Stimulated activated CD8-positive, alpha-beta memory T cell treated with anti-CD3 and anti-CD28 coated beads, Interleukin-15, amount 100 ng/mL, for 48 hours (primary cell): ENCODE measurements around the gene RASGRP1.

Source experiments
- DNase-seq, 2 donors: peaks; one replicate each; pipeline ENCODE4 v3.0.0-alpha.2; 2020; ENCODE audit warnings: low read depth in 2 of 2

The RASGRP1 gene

GRCh38 chr15:38506997-38507396 is 57.6 kb downstream of the RASGRP1 start:
- no peak for DNase-seq

DNA sequence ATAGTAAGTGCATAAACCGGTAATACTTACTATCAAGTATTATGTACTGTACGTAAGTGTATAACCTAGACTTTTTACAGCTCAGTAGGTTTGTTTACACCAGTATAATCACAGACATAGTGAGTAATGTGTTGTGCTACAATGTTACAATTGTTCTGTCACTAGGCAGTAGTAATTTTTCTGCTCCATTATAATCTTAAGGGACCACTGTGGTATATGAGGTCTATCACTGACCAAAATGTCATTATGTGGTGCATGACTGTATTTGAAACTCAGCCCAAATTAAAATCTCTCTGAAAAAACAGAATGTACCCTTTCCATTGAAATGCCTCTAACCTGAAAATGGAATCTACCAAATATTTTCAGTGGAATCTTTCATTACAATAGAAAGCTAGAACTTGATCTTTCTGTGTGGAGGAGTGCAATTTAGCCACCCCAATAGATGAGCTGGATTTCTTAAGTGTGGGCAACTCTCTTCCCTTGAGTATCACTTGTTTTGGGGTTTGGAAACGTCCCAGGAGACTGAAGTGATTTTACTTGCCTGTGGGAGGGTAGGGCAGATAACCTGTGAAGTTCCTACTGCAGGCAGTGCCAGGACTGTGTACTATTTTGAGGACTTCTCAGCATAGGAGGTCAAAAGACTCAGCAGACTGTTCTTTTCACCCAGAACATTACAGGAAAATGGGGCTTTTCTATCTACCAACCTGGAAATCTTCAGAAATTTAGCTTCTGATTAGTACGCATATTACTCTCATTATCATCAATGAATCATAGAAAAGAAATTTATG is 59.7 kb downstream of the RASGRP1 start:
- DNase-seq = no peak

GRCh38 chr15:38503496-38503895 is 61.1 kb downstream of the RASGRP1 start:
- DNase-seq = no peak

GRCh38 chr15:38499651-38500050 is 65.0 kb downstream of the RASGRP1 start:
- no peak for DNase-seq

DNA sequence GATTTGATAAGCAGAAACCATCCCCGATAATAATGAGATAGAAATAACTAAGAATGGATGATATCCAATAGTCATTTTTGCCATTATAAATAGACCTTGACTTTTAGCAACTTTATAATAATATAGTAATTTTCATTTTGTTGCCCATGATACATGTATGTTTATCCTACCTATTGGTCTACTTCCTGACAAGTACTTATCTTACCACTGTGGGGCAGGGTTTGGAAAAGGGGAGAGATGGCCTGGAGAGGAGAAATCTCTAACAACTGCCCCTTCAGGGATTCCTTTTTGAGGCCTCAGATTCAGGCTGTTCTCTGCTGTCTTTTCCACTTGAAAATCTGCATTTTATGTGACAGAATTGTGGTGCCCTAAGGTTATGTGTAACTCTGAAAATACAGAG is 68.5 kb downstream of the RASGRP1 start:
- DNase-seq = no peak

- DNase-seq = no peak
These were observed 74.2 kb downstream of the RASGRP1 start for GRCh38 chr15:38490242-38490922.

DNA sequence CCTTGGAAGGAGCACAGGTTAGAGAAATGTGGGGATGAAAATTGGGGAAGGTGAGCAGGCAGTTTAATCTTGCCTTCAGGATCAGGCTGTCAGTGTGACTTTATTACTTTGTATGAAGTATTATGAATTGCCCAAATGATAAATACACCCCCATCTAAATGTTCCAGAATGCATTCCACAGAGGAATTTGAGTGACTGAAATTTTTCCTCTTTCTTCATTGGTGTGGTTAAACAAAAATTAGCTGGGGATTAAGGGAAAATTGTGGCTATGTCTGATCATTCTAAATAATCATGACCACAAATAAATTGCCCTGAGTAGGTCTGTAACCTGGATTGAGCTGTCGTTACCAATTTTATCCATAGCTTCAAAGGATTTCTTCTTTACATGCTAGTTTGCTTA is 77.2 kb downstream of the RASGRP1 start:
- DNase-seq = no peak

DNA sequence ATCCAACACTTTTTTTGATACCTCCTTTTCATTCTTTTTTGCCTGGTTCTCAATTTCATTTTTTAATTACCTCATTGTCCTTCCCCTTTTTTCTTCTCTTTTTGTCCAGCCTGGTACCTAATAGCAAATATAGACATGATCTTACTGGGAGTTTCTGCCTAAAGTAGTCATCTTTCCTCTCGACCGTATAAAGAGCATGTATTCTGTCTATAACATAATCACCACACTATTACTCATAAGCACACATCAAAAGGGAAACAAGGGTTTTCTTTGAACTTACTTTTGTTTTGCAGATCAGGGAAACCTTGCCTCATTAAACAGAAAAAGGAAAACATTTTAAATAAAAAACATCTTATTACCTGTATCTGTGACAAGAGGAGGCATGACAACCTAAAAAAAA is 77.7 kb downstream of the RASGRP1 start:
- DNase-seq = no peak

GRCh38 chr15:38482572-38482971 is 82.0 kb downstream of the RASGRP1 start:
- no peak for DNase-seq

DNA sequence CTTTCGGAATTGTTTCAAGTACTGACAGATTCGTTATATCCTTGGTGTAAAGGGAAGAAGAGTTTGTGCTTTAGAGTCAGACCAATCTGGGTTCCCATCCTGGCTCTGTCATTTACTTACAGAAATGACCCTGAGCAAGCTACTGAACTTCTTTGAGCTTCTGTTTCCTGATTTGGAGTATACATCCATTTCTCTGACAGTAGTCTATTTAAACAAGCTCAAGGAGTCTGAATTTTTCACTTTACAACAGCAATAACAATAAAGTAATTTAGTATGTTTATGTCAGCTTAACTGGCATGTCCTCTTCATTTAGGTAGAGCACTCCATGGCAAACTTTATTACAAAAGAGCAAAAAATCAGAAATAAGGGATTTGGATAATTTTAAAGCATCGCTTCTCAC is 82.9 kb downstream of the RASGRP1 start:
- DNase-seq = no peak

GRCh38 chr15:38481113-38481512 is 83.5 kb downstream of the RASGRP1 start:
- DNase-seq = no peak

DNA sequence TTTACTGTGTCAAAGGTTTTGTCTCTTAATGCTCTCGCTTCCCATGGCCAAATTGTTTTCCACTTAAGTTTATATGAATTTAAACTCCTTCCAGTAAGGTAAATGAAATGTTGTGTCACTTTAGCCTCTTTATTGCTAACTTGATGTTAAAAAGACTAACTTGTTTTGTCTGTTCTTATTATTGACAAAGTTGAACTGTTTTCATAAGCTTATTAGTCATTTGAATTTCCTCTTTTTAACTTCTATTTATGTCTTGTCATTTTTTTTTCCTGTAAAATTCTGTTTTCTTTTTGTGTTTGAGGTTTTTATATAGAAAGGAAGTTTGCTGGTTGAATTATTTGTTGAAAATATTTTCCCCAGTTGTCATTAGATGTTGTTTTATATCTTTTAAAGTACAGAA is 84.9 kb downstream of the RASGRP1 start:
- no peak for DNase-seq

DNA sequence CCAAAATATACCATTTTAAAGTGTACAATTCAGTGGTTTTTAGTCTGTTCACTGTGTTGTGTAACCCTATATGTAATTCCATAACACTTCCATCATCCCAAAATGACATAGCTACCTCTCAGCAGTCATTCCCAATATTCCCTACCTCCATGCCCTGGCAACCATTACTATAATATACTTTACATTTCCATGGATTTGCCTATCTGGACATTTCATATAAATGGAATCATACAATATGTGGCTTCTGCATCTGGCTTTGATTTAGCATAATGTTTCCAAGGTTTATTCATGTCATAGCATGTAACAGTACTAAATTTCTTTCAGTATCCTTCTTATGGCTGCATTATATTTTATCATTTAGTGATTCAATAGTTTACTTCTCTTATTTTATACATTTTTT is 85.3 kb downstream of the RASGRP1 start:
- DNase-seq = no peak

DNA sequence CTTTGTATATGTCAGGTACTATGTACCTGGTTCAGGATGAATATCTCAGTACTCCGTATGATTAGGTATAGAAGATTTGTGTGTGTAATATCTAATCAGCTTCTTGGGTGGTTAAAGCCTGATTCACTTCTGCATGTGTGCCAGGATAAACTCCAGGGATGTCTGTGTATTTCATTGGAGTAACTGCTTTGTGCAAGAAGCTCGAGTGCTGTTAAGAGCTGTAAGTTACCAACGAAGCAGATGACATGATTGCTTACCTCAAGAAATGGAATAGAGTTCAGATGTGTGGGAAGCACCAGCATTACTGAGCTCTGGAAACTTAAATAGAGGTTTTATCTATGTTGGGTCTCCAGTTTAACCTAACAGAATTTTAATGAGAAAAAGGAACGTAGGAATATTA is 87.0 kb downstream of the RASGRP1 start:
- no peak for DNase-seq

GRCh38 chr15:38476120-38476519 is 88.5 kb downstream of the RASGRP1 start:
- no peak for DNase-seq

DNA sequence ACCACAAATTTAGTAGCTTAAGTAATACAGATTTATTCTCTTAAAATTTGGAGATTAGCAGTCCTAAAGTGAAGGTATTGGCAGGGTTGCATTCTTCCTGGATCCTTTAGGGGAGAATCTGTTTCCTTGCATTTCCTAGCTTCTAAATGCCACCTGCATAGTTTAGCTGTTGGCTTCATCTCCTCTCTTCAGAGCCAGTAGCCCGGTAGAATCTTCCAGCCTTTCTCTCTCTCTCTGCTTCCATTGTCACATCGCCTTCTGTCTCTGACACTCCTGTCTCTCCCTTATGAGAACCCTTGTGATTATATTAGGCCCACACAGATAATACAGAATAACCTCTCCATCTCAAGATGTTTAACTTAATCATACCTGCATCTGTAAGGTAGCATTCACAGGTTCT is 89.3 kb downstream of the RASGRP1 start:
- DNase-seq = no peak

GRCh38 chr15:38474155-38474757 is 90.4 kb downstream of the RASGRP1 start:
- DNase-seq = no peak

DNA sequence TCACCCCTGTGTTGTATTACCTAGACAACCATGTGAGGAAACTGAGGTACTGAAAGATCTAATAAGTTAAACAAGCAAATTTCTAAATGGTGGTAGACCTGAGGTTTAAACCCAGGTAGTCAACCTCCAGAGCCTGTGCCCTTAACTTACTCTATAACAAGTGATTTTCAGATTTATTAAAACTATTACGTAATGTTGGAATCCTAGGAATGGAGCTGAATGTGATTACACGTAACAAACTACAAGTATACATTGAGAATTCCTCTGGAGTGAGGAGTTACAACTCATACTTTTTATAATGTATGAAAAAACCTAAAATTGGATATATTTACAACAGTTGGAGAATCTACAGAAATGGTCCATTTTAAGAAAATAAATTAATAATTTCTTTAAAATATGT is 92.6 kb downstream of the RASGRP1 start:
- no peak for DNase-seq

GRCh38 chr15:38470816-38471215 is 93.8 kb downstream of the RASGRP1 start:
- no peak for DNase-seq

GRCh38 chr15:38464675-38465074 is 99.9 kb downstream of the RASGRP1 start:
- no peak for DNase-seq

DNA sequence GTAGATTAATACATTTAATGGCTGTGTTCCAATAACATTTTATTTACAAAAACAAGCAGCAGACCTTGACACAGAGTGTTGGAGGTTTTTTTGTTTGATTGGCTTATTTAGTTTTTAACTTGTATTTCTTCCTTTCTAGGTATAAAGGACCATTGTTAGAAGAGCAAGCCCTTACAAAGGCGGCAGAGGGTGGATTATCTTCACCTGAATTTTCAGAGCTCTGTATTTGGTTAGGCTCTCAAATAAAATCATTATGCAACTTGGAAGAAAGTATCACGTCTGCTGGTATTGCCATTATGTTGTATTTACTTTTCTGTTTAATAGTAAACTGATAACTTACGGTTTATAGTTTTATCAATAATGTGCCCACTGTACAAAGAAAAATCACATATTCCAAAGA is 100.7 kb downstream of the RASGRP1 start:
- DNase-seq = no peak

DNA sequence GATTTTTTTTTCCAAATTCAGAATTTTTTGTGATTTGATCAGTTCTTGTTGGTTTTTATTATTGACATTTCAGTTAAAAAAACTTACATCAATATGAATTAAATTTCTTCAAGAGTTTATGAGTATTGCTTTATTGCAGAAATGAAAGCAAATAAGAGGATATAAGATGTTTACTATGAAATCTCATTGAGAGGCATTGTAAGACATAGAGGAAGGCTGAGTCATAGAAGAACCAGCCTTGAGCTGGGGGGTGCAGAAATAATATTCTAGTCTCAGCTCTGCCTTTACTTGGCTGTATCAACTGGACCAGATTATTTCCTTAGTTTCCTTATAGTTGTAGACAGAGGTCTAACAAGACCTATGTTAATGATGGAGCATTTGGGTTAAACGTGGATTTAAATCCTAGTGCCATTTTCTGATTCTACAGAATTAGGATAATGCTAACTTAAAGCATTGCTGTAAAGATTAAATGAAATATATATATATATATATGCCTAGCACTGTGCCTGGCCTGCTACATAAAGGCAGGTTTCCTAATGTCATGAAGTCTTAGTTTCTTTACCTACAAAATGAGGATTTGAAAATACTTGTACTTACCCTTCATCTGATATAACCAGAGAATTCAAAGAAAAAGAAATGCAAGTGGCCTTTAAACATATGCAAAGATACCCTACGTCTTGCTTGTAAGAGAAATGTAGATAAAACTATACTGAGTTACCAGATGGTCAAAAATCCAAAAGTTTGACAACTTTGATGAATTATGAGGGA is 103.4 kb downstream of the RASGRP1 start:
- DNase-seq = no peak
